GM19238 (cell line): ENCODE results near the gene FIGNL1.
A peak's percentile ranks its signal among the peaks of the same experiment; 100 is the strongest.
"Not testable (repeated sequence)": the region's sequence is repeated elsewhere in the genome, so short reads cannot be mapped to it uniquely, and the experiment has no call there.

ENCODE experiments used
- DNase-seq: peaks from one replicate; pipeline ENCODE4 v3.0.0; 2011; ENCODE audit warnings: low spot score; ENCODE audit not compliant: insufficient read length

Gene FIGNL1

GRCh38 chr7:50471970-50472369 lies 21.8 kb upstream of the FIGNL1 start:
- no peak for DNase-seq

GRCh38 chr7:50470250-50471163 lies 20.4 kb upstream of the FIGNL1 start:
- DNase-seq = no peak

- DNase-seq = no peak
Observed at GRCh38 chr7:50469181-50469580, 19.0 kb upstream of the FIGNL1 start.

GRCh38 chr7:50467817-50468610 lies 17.9 kb upstream of the FIGNL1 start:
- peak; percentile 45 for DNase-seq

GRCh38 chr7:50466815-50467585 lies 16.9 kb upstream of the FIGNL1 start:
- no peak for DNase-seq

- DNase-seq = no peak
Observed at GRCh38 chr7:50463035-50463434, 12.9 kb upstream of the FIGNL1 start.

- no peak for DNase-seq
Observed at GRCh38 chr7:50462361-50462760, 12.2 kb upstream of the FIGNL1 start.

GRCh38 chr7:50461695-50462094 lies 11.5 kb upstream of the FIGNL1 start:
- DNase-seq = no peak

- not testable (repeated sequence) for DNase-seq
Observed at GRCh38 chr7:50459183-50459582, 9.0 kb upstream of the FIGNL1 start.

GRCh38 chr7:50458651-50459050 lies 8.5 kb upstream of the FIGNL1 start:
- DNase-seq = not testable (repeated sequence)

- no peak for DNase-seq
Observed at GRCh38 chr7:50456371-50457123, 6.4 kb upstream of the FIGNL1 start.

GRCh38 chr7:50455658-50456057 lies 5.5 kb upstream of the FIGNL1 start:
- no peak for DNase-seq

- no peak for DNase-seq
Observed at GRCh38 chr7:50454968-50455367, 4.8 kb upstream of the FIGNL1 start.

- no peak for DNase-seq
Observed at GRCh38 chr7:50450590-50451032, 461 bp upstream of the FIGNL1 start.

- no peak for DNase-seq
Observed at GRCh38 chr7:50449501-50449880, 659 bp downstream of the FIGNL1 start.

GRCh38 chr7:50448823-50449222 lies 1.3 kb downstream of the FIGNL1 start:
- DNase-seq = no peak

GRCh38 chr7:50446542-50446960 lies 3.6 kb downstream of the FIGNL1 start:
- no peak for DNase-seq

- DNase-seq = no peak
Observed at GRCh38 chr7:50436133-50436806, 13.9 kb downstream of the FIGNL1 start.

- DNase-seq = no peak
Observed at GRCh38 chr7:50431722-50432305, 18.3 kb downstream of the FIGNL1 start.

GRCh38 chr7:50431316-50431715 lies 18.8 kb downstream of the FIGNL1 start:
- no peak for DNase-seq
